Keratinocyte (primary cell): ENCODE data around the gene FAM174A. TPM values are rescaled to one million over a fixed set of nuclear protein-coding genes. Genes with fewer than 3 reads are reported as not detected.

Experiments used
- DNase-seq: peaks from one replicate; pipeline ENCODE4 v3.0.0-alpha.2; 2011; ENCODE audit warnings: low read depth, missing footprints, low spot score
- FAIRE-seq: peaks from 2 replicates; lab custom pipeline; 2011; peaks lifted over from hg19 to GRCh38; lab: Jason Lieb, UNC
- H2AFZ ChIP-seq: 2 replicates; pipeline ENCODE4 v1.6.0; 2012; ENCODE audit warnings: low read length, control low read depth, inconsistent platforms; ENCODE audit not compliant: control insufficient read depth
- H3K27ac ChIP-seq: 2 replicates; pipeline ENCODE4 v1.5.1; 2011; ENCODE audit warnings: low read length; ENCODE audit not compliant: control insufficient read depth, insufficient read depth
- H3K27me3 ChIP-seq: 3 replicates; pipeline ENCODE4 v1.6.0; 2011; ENCODE audit warnings: low read length; ENCODE audit not compliant: control insufficient read depth, insufficient read depth; ENCODE audit errors: extremely low read depth
- H3K36me3 ChIP-seq, 2 experiments: 2 replicates in 1 of 2; 3 replicates in 1 of 2; pipeline ENCODE4 v1.5.1; 2011; ENCODE audit warnings: low read length in 2 of 2, mild to moderate bottlenecking in 1 of 2; ENCODE audit not compliant: control insufficient read depth in 2 of 2, insufficient read depth in 2 of 2; ENCODE audit errors: extremely low read depth in 1 of 2
- H3K4me1 ChIP-seq: 3 replicates; pipeline ENCODE4 v1.5.1; 2011; ENCODE audit warnings: low read length; ENCODE audit not compliant: control insufficient read depth, insufficient read depth; ENCODE audit errors: extremely low read depth
- H3K4me2 ChIP-seq: 3 replicates; pipeline ENCODE4 v1.6.0; 2011; ENCODE audit warnings: low read depth, low read length; ENCODE audit not compliant: control insufficient read depth, insufficient read depth; ENCODE audit errors: extremely low read depth
- H3K4me3 ChIP-seq, 3 experiments: fragments of 200-600 bp in 1 of 3; sonication (generic) in 1 of 3; 2 replicates in 2 of 3; 3 replicates in 1 of 3; pipeline ENCODE4 v1.5.1; 2011 to 2016; ENCODE audit warnings: low read length in 3 of 3, mild to moderate bottlenecking in 3 of 3, control low read depth in 2 of 3, inconsistent platforms in 1 of 3, low read depth in 1 of 3, mixed read lengths in 1 of 3, mixed run types in 1 of 3, moderate library complexity in 1 of 3; ENCODE audit not compliant: control insufficient read depth in 2 of 3, insufficient read depth in 2 of 3; ENCODE audit errors: extremely low read depth in 1 of 3
- H3K79me2 ChIP-seq: 2 replicates; pipeline ENCODE4 v1.6.0; 2012; ENCODE audit warnings: low read length; ENCODE audit not compliant: control insufficient read depth, insufficient read depth
- H3K9ac ChIP-seq: 3 replicates; pipeline ENCODE4 v1.6.0; 2011; ENCODE audit warnings: low read length; ENCODE audit not compliant: control insufficient read depth, insufficient read depth; ENCODE audit errors: extremely low read depth
- H3K9me1 ChIP-seq: 3 replicates; pipeline ENCODE4 v1.6.0; 2011; ENCODE audit warnings: low read length; ENCODE audit not compliant: control insufficient read depth, insufficient read depth; ENCODE audit errors: extremely low read depth
- H3K9me3 ChIP-seq: 2 replicates; pipeline ENCODE4 v1.5.1; 2012; ENCODE audit warnings: low read depth, low read length; ENCODE audit not compliant: control insufficient read depth
- H4K20me1 ChIP-seq: 3 replicates; pipeline ENCODE4 v1.6.0; 2011; ENCODE audit warnings: low read length; ENCODE audit not compliant: control insufficient read depth, insufficient read depth; ENCODE audit errors: extremely low read depth
- CTCF ChIP-seq, 3 experiments: IDR thresholded peaks in 1 of 3; conservative IDR thresholded peaks in 1 of 3; optimal IDR thresholded peaks in 1 of 3; 2 replicates in 2 of 3; 3 replicates in 1 of 3; pipeline versions ENCODE3 to v1.5.1; 2011; ENCODE audit warnings: low read length in 3 of 3, mild to moderate bottlenecking in 3 of 3, moderate library complexity in 2 of 3, control low read depth in 1 of 3, inconsistent platforms in 1 of 3; ENCODE audit not compliant: insufficient read depth in 2 of 3; ENCODE audit errors: extremely low read depth in 1 of 3
- EZH2 ChIP-seq: IDR thresholded peaks from one replicate; pipeline ENCODE4 v1.6.1; 2012; ENCODE audit warnings: inconsistent platforms, mild to moderate bottlenecking, low read length, moderate library complexity
- dilution Hi-C: fragments of 300-500 bp; cut with MboI; formaldehyde crosslinking; loops from one replicate; pipeline ENCODE4 v1.7.0; 2020; ENCODE audit warnings: low sequenced_read_pairs; ENCODE audit not compliant: extremely low pct_ligation_motif_present
- polyA plus RNA-seq, 5 experiments: library from polyadenylated mRNA; depleted of rRNA in 3 of 5; stranded (reverse) in 3 of 5; stranded (forward) in 1 of 5; unstranded in 1 of 5; fragments of >200 nt; gene quantifications; 1 replicate in 1 of 5; 2 replicates in 3 of 5; 3 replicates in 1 of 5; pipeline versions ENCODE4 v1.2.1 to v1.2.3, GENCODE V29; 2011 to 2012; ENCODE audit warnings: missing spikeins in 2 of 5, low read depth in 1 of 5, low replicate concordance in 1 of 5

Gene FAM174A
- polyA plus RNA-seq, 1 donor (not counting 4 experiments of a cell fraction or from before 2014, with no cell fraction given) = 17.3 TPM

DNA sequence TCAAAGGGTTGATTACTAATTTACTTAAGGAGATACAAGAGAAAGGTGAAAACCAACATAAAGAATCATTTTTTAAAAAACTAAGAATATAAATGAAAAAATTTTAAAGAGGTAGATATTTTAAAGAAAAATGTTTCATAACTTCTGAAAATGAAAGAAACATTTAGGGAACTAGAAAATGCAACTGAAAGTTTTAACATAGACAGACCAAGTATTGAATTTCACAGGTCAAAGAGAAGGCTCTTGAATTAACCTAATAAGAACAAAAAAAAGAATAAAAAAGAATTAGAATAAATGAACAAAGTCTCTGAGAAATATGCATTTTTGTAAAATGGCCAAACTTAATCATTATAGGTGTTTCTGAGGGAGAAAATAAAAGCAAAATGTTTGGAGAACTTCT, 16.1 kb upstream of the FAM174A start:
- dilution Hi-C loops = no loop called here
- TF ChIP-seq CTCF (optimal IDR thresholded peaks at IDR 0.05 in 1 of 3, IDR thresholded peaks at IDR 0.05 in 1 of 3, conservative IDR thresholded peaks at IDR 0.05 in 1 of 3; ENCODE audit: extremely low read depth in 1 of 3, insufficient read depth in 2 of 3, low read length in 3 of 3) = no peak
- TF ChIP-seq EZH2 = no peak
- Histone ChIP-seq H3K27ac (no peak overlapping the region), H3K36me3 (no peaks in the 10 kb centered on the region), H3K4me3 (no peak overlapping the region), H3K9me1 (no peaks in the 10 kb centered on the region), H3K9ac (no peak overlapping the region), H3K27me3 (no peaks in the 10 kb centered on the region), H3K4me2 (no peak overlapping the region), H4K20me1 (no peaks in the 10 kb centered on the region), H3K79me2 (no peaks in the 10 kb centered on the region), H3K9me3 (no peaks in the 10 kb centered on the region), H3K4me1 (peaks cover 8% of the 10 kb centered on the region), H2AFZ (no peak overlapping the region)
- FAIRE-seq (no peak), DNase-seq (no peak)

GRCh38 chr5:100520348-100520747, 14.8 kb upstream of the FAM174A start:
- Histone ChIP-seq H3K9ac (no peak overlapping the region), H4K20me1 (no peaks in the 10 kb centered on the region), H3K27ac (no peak overlapping the region), H3K4me2 (no peak overlapping the region), H3K27me3 (no peaks in the 10 kb centered on the region), H3K4me3 (no peak overlapping the region), H3K79me2 (no peaks in the 10 kb centered on the region), H3K9me1 (no peaks in the 10 kb centered on the region), H3K9me3 (no peaks in the 10 kb centered on the region), H2AFZ (no peak overlapping the region), H3K4me1 (peaks cover 8% of the 10 kb centered on the region), H3K36me3 (no peaks in the 10 kb centered on the region)
- DNase-seq = no peak
- dilution Hi-C loops = no loop called here
- FAIRE-seq = no peak
- TF ChIP-seq EZH2 = no peak
- TF ChIP-seq CTCF (optimal IDR thresholded peaks at IDR 0.05 in 1 of 3, IDR thresholded peaks at IDR 0.05 in 1 of 3, conservative IDR thresholded peaks at IDR 0.05 in 1 of 3; ENCODE audit: extremely low read depth in 1 of 3, insufficient read depth in 2 of 3, low read length in 3 of 3) = peak in 2 of 3 experiments; percentile 22 to 25
